HepG2 (cell line): ENCODE data around the gene DCST2. TPM values are rescaled to one million over a fixed set of nuclear protein-coding genes. Genes with fewer than 3 reads are reported as not detected.
A peak's percentile ranks its signal among the peaks of the same experiment; 100 is the strongest.

Source experiments
- CC2D1A ChIP-seq: sonication (generic); formaldehyde crosslinking; IDR thresholded peaks from 2 replicates; pipeline ENCODE4 v1.8.1; 2023; ENCODE audit warnings: mild to moderate bottlenecking, missing genetic modification reagents
- CCDC6 ChIP-seq: sonication (generic); formaldehyde crosslinking; IDR thresholded peaks from 2 replicates; pipeline ENCODE4 v1.8.1; 2022; ENCODE audit warnings: mild to moderate bottlenecking, missing genetic modification reagents, moderate library complexity
- DMAP1 ChIP-seq: IDR thresholded peaks from 2 replicates; pipeline ENCODE4 v1.6.1; 2016
- EZH2 ChIP-seq: conservative IDR thresholded peaks from 2 replicates; pipeline ENCODE4 v1.6.1; 2012; ENCODE audit warnings: mild to moderate bottlenecking, low read depth, low read length, moderate library complexity
- GABPA ChIP-seq, 2 experiments: IDR thresholded peaks; 2 replicates each; pipeline ENCODE4 v1.6.1; 2011 to 2016; ENCODE audit warnings: low read depth in 2 of 2, low read length in 1 of 2, missing biosample characterization in 1 of 2, missing genetic modification characterization in 1 of 2
- HDAC2 ChIP-seq: sonication (generic); formaldehyde crosslinking; IDR thresholded peaks from 2 replicates; pipeline ENCODE4 v1.4.0; 2020; ENCODE audit warnings: missing genetic modification reagents
- HINFP ChIP-seq: sonication (generic); formaldehyde crosslinking; IDR thresholded peaks from 2 replicates; pipeline ENCODE4 v1.4.0; 2020; ENCODE audit warnings: low read depth, mild to moderate bottlenecking, missing genetic modification reagents
- HOXA9 ChIP-seq: sonication (generic); formaldehyde crosslinking; IDR thresholded peaks from 2 replicates; pipeline ENCODE4 v1.8.1; 2022; ENCODE audit warnings: missing genetic modification reagents, mild to moderate bottlenecking, moderate library complexity, borderline replicate concordance
- NCOR1 ChIP-seq: fragments of 200-600 bp; sonication (generic); IDR thresholded peaks from 2 replicates; pipeline ENCODE4 v1.7.0; 2017; ENCODE audit warnings: antibody characterized with exemption, low read length, borderline replicate concordance
- NR2F1 ChIP-seq, 2 experiments: fragments of 450-650 bp in 1 of 2; formaldehyde crosslinking in 1 of 2; IDR thresholded peaks; 2 replicates each; pipeline versions ENCODE4 v1.5.0 to v1.6.1; 2016 to 2020; ENCODE audit warnings: mild to moderate bottlenecking in 1 of 2, missing compliant biosample characterization in 1 of 2, missing genetic modification reagents in 1 of 2, moderate library complexity in 1 of 2
- PCBP2 ChIP-seq: fragments of 200-400 bp; formaldehyde crosslinking; optimal IDR thresholded peaks from 2 replicates; pipeline ENCODE3; 2018; ENCODE audit warnings: low read length, low read depth; ENCODE audit not compliant: poor library complexity, severe bottlenecking
- POGK ChIP-seq: sonication (generic); formaldehyde crosslinking; conservative IDR thresholded peaks from 2 replicates; pipeline ENCODE4 v1.8.0; 2022; ENCODE audit warnings: mild to moderate bottlenecking, moderate library complexity, missing genetic modification reagents
- TBP ChIP-seq: sonication (generic); formaldehyde crosslinking; IDR thresholded peaks from 2 replicates; pipeline ENCODE4 v1.5.0; 2020; ENCODE audit warnings: missing genetic modification reagents
- THAP8 ChIP-seq: sonication (generic); formaldehyde crosslinking; IDR thresholded peaks from 2 replicates; pipeline ENCODE4 v1.5.1; 2020; ENCODE audit warnings: missing genetic modification reagents, mild to moderate bottlenecking, borderline replicate concordance
- ZNF280D ChIP-seq: sonication (generic); formaldehyde crosslinking; IDR thresholded peaks from 2 replicates; pipeline ENCODE4 v1.5.1; 2020; ENCODE audit warnings: mild to moderate bottlenecking, missing genetic modification reagents
- ZNF343 ChIP-seq: sonication (generic); formaldehyde crosslinking; IDR thresholded peaks from 2 replicates; pipeline ENCODE4 v1.4.0; 2020; ENCODE audit warnings: mild to moderate bottlenecking, missing genetic modification reagents
- ZNF362 ChIP-seq: sonication (generic); formaldehyde crosslinking; IDR thresholded peaks from 2 replicates; pipeline ENCODE4 v1.4.0; 2020; ENCODE audit warnings: missing genetic modification reagents, mild to moderate bottlenecking, borderline replicate concordance
- ZNF761 ChIP-seq: sonication (generic); formaldehyde crosslinking; conservative IDR thresholded peaks from 2 replicates; pipeline ENCODE4 v1.4.0; 2020; ENCODE audit warnings: mild to moderate bottlenecking, missing genetic modification reagents
- ZNF766 ChIP-seq: sonication (generic); formaldehyde crosslinking; IDR thresholded peaks from 2 replicates; pipeline ENCODE4 v1.5.0; 2020; ENCODE audit warnings: missing genetic modification reagents, borderline replicate concordance
- ZNF768 ChIP-seq: sonication (generic); formaldehyde crosslinking; IDR thresholded peaks from 2 replicates; pipeline ENCODE4 v1.4.0; 2020; ENCODE audit warnings: missing genetic modification reagents
- polyA plus RNA-seq, 8 experiments: library from polyadenylated mRNA; depleted of rRNA in 3 of 8; stranded (reverse) in 7 of 8; unstranded in 1 of 8; fragments of >200 nt; fragmentation: Illumina TruSeq in 4 of 8; extraction: Trizol in 4 of 8; gene quantifications; 2 replicates each; pipeline versions ENCODE4 v1.2.1 to v1.2.3, GENCODE V29; 2011 to 2016; ENCODE audit warnings: low read depth in 4 of 8, missing spikeins in 1 of 8, mixed read lengths in 1 of 8; ENCODE audit not compliant: insufficient read depth in 1 of 8
- total RNA-seq, 5 experiments: library from RNA; depleted of rRNA; stranded (reverse); fragments of >200 nt; fragmentation: Illumina TruSeq; extraction: Trizol; gene quantifications; 2 replicates each; pipeline ENCODE4 v1.2.3, GENCODE V29; 2016; ENCODE audit warnings: low read depth in 1 of 5

DCST2 gene
- total and polyA plus RNA-seq, 2 of the 13 experiments (the other 11 are each of a cell fraction or from before 2014, with no cell fraction given) = 0.74 TPM; not detected in 1

GRCh38 chr1:154999571-155000410 is 33.8 kb downstream of the DCST2 start (continued):
- TF ChIP-seq ZNF362 = no peak
- no peak for TF ChIP-seq THAP8 (CRISPR knock-in tag)
- TF ChIP-seq GABPA (IDR thresholded peaks at IDR 0.05; ENCODE audit: low read depth, low read length) = no peak
- TF ChIP-seq GABPA (CRISPR knock-in tag; IDR thresholded peaks at IDR 0.05; ENCODE audit: low read depth) = 0 out of 2 replicates have a peak, but pooled peaks have one; percentile 20
- no peak for TF ChIP-seq DMAP1 (CRISPR knock-in tag)
- TF ChIP-seq NR2F1 (CRISPR knock-in tag; IDR thresholded peaks at IDR 0.05) = no peak
- TF ChIP-seq CCDC6 = peak; percentile 42; the same call in 1 of the 2 replicates
- no peak for TF ChIP-seq PCBP2
- TF ChIP-seq TBP (CRISPR knock-in tag) = no peak
- TF ChIP-seq CC2D1A (CRISPR knock-in tag) = no peak
- no peak for TF ChIP-seq ZNF768
- TF ChIP-seq POGK (CRISPR knock-in tag) = no peak
- TF ChIP-seq HOXA9 (CRISPR knock-in tag) = no peak
- no peak for TF ChIP-seq ZNF761 (CRISPR knock-in tag)
- TF ChIP-seq HDAC2 = no peak
- TF ChIP-seq ZNF766 (CRISPR knock-in tag) = no peak
- TF ChIP-seq NCOR1 = no peak
- no peak for TF ChIP-seq ZNF280D
- no peak for TF ChIP-seq HINFP (CRISPR knock-in tag)
- no peak for TF ChIP-seq EZH2
- no peak for TF ChIP-seq ZNF343
